HL-60/S4 (cell line): ENCODE results near the gene RET.

Experiments used
- in situ Hi-C: fragments of 300-500 bp; cut with MboI; formaldehyde crosslinking; loops from 2 replicates; pipeline ENCODE4 v1.14.3; 2022; ENCODE audit warnings: low sequenced_read_pairs

Gene RET

DNA sequence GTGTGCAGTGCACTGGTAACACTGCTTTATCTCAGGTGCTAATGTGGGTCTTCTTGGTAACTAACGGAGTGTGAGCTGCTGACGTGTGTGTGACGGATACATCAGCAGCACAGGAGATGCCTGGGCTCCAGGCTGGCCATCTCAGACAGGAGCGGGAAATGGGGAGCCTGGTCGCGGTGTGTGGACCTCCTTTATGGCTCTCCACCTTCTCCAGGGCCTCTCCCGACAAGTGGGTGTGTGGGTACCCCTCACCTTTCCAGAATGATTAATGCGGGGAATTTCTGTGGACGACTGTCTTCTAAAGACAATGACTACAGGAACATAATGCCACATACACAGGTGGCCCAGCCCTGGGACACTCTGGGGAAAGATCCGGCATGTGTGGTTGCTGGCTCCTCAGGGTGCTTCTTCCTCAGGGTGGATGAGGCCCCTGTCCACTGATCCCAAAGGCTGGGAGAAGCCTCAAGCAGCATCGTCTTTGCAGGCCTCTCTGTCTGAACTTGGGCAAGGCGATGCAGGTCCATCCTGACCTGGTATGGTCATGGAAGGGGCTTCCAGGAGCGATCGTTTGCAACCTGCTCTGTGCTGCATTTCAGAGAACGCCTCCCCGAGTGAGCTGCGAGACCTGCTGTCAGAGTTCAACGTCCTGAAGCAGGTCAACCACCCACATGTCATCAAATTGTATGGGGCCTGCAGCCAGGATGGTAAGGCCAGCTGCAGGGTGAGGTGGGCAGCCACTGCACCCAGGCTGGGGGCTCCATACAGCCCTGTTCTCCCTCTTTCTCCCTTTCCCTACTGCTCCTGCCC, 41.1 kb downstream of the RET start:
- in situ Hi-C loops, result loop anchor here (25.0 kb wide), 1 partner anchor 481 kb away; the partner anchor contains the start of gene ZNF33B

DNA sequence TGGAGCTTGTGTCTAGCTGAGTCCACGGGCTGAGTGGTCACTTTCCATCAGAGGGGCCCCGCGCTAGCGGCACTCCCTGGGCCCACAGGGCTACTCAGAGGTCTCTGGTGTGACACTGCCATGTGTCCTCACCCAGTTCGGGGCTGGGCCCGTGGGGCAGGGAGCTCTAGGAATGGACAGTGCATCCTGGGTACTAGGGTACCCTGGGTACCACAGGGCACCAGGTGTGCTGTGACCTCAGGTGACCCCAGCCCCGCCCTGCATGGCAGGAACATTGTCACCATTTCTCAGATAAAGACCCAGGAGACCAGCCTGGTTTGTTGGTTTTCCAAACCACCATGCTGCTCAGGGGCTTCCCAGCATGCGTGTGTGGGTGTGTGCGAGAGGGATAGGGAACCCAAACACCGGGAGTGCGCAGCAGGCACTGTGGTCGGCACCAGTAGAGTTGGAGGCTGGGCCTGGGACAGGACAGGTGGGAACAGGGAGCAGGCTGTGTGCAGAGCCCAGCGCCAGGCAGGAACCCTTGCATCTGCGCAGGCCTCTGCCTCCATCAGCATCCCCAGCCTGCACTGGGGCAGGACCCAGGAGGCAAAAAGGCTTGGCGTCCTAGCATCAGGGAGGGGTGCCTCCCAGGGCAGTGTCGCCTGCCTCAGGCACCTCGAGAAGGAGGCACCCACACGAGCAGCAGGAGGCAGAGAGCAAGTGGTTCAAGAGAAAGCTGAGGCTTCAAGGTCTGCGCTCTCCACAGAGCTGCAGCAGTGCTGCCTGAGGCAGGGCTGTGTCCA, 42.0 kb downstream of the RET start:
- in situ Hi-C loops, result loop anchor here (25.0 kb wide), 1 partner anchor 482 kb away; the partner anchor contains the start of gene ZNF33B

DNA sequence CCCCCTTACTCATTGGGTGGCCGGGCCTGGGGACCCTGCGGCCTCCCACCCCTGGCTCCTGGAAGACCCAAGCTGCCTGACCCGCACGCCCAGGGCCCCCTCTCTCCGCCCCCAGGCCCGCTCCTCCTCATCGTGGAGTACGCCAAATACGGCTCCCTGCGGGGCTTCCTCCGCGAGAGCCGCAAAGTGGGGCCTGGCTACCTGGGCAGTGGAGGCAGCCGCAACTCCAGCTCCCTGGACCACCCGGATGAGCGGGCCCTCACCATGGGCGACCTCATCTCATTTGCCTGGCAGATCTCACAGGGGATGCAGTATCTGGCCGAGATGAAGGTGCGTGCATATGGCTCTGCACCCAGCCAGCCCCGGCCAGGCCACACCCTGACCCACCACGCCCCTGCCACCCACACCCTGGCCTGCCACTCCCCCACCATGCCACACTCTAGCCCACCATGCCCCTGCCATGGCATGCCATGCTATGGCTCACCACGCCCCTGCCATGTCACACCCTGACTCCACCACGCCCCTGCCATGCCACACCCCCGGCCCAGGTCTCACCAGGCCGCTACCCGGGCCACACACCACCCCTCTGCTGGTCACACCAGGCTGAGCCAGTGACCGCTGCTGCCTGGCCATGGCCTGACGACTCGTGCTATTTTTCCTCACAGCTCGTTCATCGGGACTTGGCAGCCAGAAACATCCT, 42.7 kb downstream of the RET start:
- in situ Hi-C loops, result loop anchor here (25.0 kb wide), 1 partner anchor 482 kb away; the partner anchor contains the start of gene ZNF33B

DNA sequence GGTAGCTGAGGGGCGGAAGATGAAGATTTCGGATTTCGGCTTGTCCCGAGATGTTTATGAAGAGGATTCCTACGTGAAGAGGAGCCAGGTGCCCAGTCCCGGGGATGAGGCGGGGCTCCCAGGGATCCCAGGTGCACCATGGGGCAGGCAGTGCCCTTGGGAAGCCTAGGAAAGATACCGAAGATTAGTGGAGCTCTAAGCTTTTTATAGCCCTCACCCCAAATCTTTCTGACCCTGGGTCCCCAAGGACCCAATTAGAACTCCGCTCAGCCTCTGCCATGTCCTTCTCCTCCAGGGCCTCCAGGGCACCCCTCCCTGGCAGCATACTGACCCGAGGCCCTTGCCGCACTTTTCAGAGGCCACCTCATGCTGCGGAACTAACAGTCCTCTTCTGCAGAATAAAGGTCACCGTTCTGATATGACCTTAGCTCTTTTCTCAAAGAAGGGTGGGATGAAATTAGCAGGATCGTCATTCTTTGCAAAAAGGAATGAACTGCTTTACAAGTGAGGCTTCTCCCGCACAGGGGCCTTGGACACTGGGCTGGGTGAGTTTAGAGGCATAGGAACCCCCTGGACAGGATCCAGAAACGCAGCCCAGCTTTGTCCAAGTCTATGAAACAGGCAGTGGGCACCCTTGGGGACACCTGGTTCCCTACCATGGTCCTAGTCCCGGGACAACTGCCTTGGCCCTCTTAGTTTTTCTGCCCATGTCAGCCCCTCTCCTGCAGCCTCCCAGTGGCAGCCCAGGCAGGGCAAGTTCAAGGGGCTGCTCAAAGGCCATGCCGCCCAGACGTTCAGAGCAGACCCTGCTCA, 43.5 kb downstream of the RET start:
- in situ Hi-C loops, result loop anchor here (25.0 kb wide), 1 partner anchor 483 kb away; the partner anchor contains the start of gene ZNF33B

DNA sequence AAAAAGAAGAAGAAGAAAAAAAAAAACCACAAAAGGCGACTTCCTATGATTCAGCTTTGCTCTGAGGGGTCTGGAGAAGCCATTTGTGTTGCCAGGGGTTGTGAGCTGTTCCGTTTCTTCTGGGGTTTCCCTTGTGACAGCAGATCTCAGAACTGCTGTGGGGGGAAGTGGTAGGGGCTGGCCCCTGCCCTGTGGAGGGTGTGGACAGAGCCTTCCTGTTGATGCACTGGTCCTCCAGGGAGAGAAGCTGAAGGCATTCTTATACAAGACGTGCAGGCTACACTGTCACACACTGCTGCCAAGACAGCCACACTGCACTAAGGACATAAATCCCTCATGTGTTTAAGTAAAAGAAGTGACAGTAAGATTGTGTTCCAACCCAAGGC, 44.1 kb downstream of the RET start:
- in situ Hi-C loops, result loop anchor here (25.0 kb wide), 1 partner anchor 484 kb away; the partner anchor contains the start of gene ZNF33B

DNA sequence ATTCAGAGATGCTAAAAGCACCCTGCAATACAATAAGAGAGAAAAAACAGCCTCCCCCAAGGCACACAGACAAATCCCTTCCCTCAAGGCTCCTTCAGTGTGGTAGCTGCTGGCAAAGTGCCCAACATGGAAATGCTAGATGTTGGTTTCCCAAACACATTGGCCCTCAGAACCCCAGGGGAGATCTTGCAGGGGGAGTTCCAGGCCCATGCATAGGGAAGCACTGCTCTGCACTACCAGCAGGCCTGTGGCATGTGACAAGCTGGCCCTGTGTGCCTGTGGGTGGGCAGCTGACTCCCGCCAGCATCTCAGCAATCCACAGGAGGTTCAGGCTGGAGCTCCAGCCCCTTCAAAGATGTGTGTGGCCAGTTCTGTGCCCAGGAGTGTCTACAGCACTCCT, 44.6 kb downstream of the RET start:
- in situ Hi-C loops, result loop anchor here (25.0 kb wide), 1 partner anchor 484 kb away; the partner anchor contains the start of gene ZNF33B

DNA sequence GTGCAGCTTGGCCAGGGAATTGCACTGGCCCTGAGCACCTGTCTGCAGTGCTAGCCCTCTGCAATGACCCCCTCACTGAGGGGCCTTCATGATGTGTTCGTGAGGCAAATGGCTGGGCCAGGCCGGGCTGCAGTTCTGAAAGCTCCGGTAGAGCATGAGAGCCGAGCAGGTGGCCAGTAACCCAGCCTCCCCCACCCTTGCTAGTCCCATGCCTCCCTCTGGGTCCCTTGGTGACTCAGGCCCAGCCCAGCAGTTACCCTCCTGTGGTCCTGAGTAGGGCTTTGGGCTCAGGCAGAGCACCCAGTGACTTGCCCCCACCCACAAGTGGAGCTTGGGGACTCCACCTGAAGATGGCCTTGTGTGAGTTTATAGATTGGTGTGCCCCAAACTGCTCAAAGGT, 45.2 kb downstream of the RET start:
- in situ Hi-C loops, result loop anchor here (25.0 kb wide), 1 partner anchor 485 kb away; the partner anchor contains the start of gene ZNF33B

DNA sequence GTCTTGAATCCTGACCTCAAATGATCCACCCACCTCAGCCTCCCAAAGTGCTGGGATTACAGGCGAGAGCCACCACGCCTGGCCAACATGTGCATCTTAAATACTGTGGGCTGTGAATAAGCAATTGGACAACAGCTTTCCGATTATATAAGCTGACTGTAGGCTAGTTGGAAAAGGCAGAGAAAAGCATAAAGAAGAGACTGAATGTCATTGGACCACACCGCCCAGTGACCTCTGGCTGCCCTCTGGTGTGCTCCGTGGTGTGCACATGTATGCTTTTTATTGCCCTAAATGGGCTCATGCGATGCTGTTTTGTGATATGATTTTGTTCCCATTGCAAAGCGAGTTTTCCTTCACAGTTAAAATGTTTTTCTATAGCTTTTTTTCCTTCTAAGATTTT, 46.0 kb downstream of the RET start:
- in situ Hi-C loops, result loop anchor here (25.0 kb wide), 1 partner anchor 486 kb away; the partner anchor contains the start of gene ZNF33B

DNA sequence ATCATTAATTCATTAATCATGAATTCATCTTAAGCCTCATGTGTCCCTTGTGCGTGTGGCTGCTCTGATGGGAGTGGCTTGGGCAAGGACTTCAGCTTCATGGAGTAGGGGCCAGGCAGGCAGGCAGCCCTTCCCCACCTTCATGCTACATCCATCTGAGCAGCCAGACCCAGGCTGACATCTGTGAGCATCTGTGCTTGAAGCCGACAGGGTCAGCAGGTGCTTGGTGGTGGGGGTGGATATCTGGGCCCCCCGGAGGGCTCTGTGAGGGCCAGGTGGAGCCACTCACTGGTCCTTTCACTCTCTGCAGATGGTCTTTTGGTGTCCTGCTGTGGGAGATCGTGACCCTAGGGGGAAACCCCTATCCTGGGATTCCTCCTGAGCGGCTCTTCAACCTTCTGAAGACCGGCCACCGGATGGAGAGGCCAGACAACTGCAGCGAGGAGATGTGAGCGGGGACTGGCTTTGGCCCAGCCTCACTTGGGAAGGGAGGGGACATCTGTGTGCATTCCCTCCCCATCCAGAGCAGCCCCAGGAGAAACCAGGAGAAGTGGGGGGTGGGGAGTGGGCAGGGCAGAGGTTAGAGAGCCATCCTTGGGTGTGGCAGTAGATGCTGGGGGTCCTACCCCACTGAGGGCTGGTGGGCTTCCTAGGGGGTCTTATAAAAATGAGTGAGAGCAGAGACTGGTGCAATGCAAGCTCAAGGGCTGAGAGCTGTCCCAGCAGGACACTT, 46.7 kb downstream of the RET start:
- in situ Hi-C loops, result loop anchor here (25.0 kb wide), 1 partner anchor 486 kb away; the partner anchor contains the start of gene ZNF33B

DNA sequence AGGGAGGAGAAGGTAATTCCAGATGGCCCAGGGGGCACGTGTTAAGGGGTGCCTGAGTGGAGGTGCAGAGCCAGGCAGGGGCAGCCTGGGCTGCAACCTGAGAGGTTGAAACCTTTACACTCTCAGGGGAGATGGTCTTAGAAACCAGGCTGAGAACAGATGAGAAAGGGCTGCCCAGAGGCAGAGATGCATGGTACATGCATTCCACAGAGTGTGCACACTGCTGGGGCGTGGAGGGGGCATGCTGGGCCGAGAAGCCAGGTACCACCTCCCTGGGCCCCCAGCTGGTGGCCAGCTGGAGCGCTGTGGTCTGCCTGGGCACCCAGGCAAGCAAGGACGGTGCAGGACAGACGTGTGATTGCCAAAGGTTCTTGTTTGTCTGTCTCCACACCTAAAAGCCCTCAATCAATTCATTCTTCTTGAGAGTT, 47.2 kb downstream of the RET start:
- in situ Hi-C loops, result loop anchor here (25.0 kb wide), 1 partner anchor 487 kb away; the partner anchor contains the start of gene ZNF33B

DNA sequence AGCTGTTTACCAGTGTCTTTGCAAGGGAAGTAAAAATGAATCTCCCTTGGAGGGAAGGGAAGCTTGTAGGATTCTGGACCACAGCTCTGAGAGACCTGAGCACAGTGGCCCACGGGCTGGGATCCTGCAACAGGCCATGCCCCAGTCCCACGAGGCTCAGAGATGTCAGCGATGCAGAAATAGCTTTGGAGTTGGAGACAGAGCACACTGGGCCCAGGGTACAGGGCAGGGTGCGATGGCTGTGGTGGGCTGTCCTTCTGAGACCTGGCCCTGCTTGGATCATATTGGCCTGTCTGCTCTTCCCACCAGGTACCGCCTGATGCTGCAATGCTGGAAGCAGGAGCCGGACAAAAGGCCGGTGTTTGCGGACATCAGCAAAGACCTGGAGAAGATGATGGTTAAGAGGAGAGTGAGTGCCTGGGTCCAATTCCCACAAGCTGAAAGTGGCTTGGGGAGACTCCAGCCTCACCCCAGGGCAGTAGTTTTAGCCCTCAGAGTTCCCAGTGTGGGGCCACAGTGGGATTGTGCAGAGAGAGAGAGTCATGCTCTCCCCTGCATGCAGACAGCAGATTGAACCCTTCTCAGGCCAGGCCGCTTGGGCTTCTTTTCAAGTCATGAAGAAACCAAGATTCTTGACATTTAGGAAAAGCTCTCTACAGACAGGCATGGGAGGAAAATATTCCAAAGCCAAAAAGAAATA, 47.9 kb downstream of the RET start:
- in situ Hi-C loops, result loop anchor here (25.0 kb wide), 1 partner anchor 487 kb away; the partner anchor contains the start of gene ZNF33B

DNA sequence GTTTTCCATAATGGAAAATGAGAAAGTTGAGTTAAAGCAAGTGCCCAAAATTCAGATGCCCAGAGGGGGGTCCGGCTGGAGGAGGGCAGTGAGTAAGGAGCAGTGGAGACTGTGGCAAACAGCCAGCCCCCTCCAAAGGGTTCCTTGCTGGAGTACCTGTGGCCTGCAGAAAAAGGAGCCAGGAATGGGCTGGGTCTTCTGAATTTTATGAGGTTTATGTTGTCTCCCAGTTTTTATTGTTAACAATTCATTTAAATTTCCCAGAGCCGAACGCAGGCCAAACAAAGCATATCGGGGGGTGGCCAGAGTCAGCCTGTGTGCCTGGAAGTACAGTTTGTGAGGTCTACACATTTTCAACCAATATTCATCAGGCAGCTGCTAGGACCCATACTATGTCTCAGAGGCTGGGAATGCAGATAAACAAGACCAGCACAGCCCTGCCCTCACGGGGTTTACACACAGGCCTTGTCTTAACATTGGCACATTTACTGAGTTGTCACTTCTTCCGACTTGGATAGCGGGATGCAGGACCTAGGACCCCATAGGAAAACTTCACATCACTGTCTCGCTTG, 48.5 kb downstream of the RET start:
- in situ Hi-C loops, result no loop called here

DNA sequence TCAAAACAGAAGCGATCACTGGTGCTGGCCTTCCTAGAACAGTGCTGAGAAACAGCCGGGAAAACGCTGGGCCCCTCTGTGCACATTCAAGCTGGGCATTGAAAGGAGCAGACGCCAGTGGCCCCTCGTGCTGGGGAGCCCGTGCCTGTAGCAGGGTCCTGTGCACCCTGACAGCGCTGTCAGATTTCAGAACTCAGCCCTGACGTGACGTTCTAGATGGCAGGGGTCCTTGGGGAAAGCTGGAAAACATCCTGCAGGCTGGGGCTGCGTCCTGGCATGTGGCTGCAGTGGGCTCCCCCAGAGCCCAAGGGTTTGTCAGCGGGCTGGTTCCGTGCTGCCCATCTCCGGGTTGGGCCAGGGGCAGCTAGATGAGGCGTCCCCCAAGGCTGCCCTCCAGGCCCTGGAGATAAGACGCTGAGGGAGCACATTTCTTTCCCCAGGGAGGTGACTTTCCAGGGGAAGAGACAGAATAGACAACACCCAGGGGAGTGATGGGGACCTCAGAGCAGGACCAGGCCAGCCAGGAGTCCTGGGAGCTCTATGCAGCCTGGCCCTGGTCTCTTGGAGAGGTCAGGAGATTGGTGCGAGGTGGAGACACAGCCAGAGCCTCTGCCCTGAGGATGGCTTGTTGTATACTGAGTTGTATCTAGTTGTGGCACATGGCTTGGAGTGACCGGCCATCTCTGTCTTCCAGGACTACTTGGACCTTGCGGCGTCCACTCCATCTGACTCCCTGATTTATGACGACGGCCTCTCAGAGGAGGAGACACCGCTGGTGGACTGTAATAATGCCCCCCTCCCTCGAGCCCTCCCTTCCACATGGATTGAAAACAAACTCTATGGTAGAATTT, 49.2 kb downstream of the RET start:
- in situ Hi-C loops, result no loop called here

DNA sequence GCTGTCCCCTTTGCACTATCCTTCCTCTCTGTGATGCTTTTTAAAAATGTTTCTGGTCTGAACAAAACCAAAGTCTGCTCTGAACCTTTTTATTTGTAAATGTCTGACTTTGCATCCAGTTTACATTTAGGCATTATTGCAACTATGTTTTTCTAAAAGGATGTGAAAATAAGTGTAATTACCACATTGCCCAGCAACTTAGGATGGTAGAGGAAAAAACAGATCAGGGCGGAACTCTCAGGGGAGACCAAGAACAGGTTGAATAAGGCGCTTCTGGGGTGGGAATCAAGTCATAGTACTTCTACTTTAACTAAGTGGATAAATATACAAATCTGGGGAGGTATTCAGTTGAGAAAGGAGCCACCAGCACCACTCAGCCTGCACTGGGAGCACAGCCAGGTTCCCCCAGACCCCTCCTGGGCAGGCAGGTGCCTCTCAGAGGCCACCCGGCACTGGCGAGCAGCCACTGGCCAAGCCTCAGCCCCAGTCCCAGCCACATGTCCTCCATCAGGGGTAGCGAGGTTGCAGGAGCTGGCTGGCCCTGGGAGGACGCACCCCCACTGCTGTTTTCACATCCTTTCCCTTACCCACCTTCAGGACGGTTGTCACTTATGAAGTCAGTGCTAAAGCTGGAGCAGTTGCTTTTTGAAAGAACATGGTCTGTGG, 50.0 kb downstream of the RET start:
- in situ Hi-C loops, result no loop called here

DNA sequence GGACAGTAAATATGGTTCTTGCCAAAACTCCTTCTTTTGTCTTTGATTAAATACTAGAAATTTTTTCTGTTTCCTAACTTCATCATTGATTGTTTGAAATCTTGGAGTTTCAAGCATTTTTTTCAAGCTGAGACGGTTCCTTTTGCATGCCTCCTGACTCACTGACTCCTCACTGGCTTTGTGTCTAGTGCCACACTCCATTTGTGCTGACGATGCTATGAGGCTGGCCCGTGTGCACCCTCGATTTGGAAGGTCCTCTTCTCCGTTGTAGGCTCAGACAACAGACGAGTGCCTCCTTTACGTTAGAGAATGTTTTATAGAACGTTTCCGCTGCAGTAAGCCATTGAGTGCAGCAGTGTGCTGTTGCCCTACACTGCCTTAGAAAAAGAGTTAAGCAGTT, 50.6 kb downstream of the RET start:
- in situ Hi-C loops, result no loop called here

DNA sequence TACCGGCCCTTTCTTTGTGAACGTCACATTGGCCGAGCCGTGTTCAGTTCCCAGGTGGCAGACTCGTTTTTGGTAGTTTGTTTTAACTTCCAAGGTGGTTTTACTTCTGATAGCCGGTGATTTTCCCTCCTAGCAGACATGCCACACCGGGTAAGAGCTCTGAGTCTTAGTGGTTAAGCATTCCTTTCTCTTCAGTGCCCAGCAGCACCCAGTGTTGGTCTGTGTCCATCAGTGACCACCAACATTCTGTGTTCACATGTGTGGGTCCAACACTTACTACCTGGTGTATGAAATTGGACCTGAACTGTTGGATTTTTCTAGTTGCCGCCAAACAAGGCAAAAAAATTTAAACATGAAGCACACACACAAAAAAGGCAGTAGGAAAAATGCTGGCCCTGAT, 51.5 kb downstream of the RET start:
- in situ Hi-C loops, result no loop called here
